HuH-7.5 (cell line): Measurements from ENCODE around the gene RSF1.

Experiments used
- DNase-seq: peaks from one replicate; pipeline ENCODE4 v3.0.0; 2011; ENCODE audit warnings: low spot score

RSF1 gene

GRCh38 chr11:77748266-77748665 is 72.3 kb downstream of the RSF1 start:
- DNase-seq, result no peak

GRCh38 chr11:77747381-77747969 is 73.0 kb downstream of the RSF1 start:
- DNase-seq, result no peak

- DNase-seq, result no peak
Measured at GRCh38 chr11:77736473-77736872, 84.0 kb downstream of the RSF1 start.

- DNase-seq, result no peak
Measured at GRCh38 chr11:77734890-77735289, 85.6 kb downstream of the RSF1 start.

- no peak for DNase-seq
Measured at GRCh38 chr11:77732143-77732542, 88.4 kb downstream of the RSF1 start.

- no peak for DNase-seq
Measured at GRCh38 chr11:77730789-77731188, 89.7 kb downstream of the RSF1 start.

GRCh38 chr11:77729063-77729462 is 91.5 kb downstream of the RSF1 start:
- no peak for DNase-seq

GRCh38 chr11:77728203-77728786 is 92.2 kb downstream of the RSF1 start:
- DNase-seq, result no peak

- DNase-seq, result no peak
Measured at GRCh38 chr11:77726524-77726923, 94.0 kb downstream of the RSF1 start.

GRCh38 chr11:77725433-77725832 is 95.1 kb downstream of the RSF1 start:
- DNase-seq, result no peak

- no peak for DNase-seq
Measured at GRCh38 chr11:77724636-77725035, 95.9 kb downstream of the RSF1 start.

GRCh38 chr11:77723024-77723423 is 97.5 kb downstream of the RSF1 start:
- no peak for DNase-seq

GRCh38 chr11:77710358-77710757 is 110.2 kb downstream of the RSF1 start:
- no peak for DNase-seq

GRCh38 chr11:77705876-77706579 is 114.5 kb downstream of the RSF1 start:
- no peak for DNase-seq

- no peak for DNase-seq
Measured at GRCh38 chr11:77705195-77705875, 115.2 kb downstream of the RSF1 start.

- DNase-seq, result no peak
Measured at GRCh38 chr11:77704029-77704428, 116.5 kb downstream of the RSF1 start.

- DNase-seq, result no peak
Measured at GRCh38 chr11:77699425-77699824, 121.1 kb downstream of the RSF1 start.

GRCh38 chr11:77698896-77699295 is 121.6 kb downstream of the RSF1 start:
- no peak for DNase-seq

GRCh38 chr11:77697865-77698264 is 122.7 kb downstream of the RSF1 start:
- no peak for DNase-seq

GRCh38 chr11:77695417-77695816 is 125.1 kb downstream of the RSF1 start:
- no peak for DNase-seq

- DNase-seq, result no peak
Measured at GRCh38 chr11:77690649-77691048, 129.9 kb downstream of the RSF1 start.

- DNase-seq, result no peak
Measured at GRCh38 chr11:77687088-77687487, 133.4 kb downstream of the RSF1 start.

GRCh38 chr11:77677138-77677537 is 143.4 kb downstream of the RSF1 start:
- no peak for DNase-seq
